Psoas muscle (tissue), 8 donors: Measurements from ENCODE around the gene NR2F6. TPM values are rescaled to one million over a fixed set of nuclear protein-coding genes. Genes with fewer than 3 reads are reported as not detected.

Experiments
- ATAC-seq, 4 donors: fragments of 200-7000 bp; cut with Tn5 transposase; one replicate each; pipeline ENCODE4 v1.9.1; 2020; ENCODE audit warnings: moderate library complexity in 3 of 4, mild to moderate bottlenecking in 2 of 4
- DNase-seq, 2 donors: peaks; one replicate each; pipeline ENCODE4 v3.0.0-alpha.2; 2020
- H3K27ac ChIP-seq: fragments of 200-600 bp; one replicate; pipeline ENCODE4 v1.8.0; 2022
- H3K27me3 ChIP-seq, 3 donors: fragments of 200-600 bp in 1 of 3; one replicate each; pipeline versions ENCODE4 v1.6.1 to v1.8.0; 2013 to 2022; ENCODE audit warnings: low read length in 2 of 3, mild to moderate bottlenecking in 2 of 3, moderate library complexity in 1 of 3; ENCODE audit not compliant: insufficient read depth in 3 of 3
- H3K36me3 ChIP-seq, 2 donors: fragments of 200-600 bp in 1 of 2; one replicate each; pipeline versions ENCODE4 v1.6.1 to v1.8.0; 2013 to 2022; ENCODE audit warnings: low read depth in 1 of 2, mild to moderate bottlenecking in 1 of 2, moderate library complexity in 1 of 2; ENCODE audit not compliant: insufficient read depth in 1 of 2
- H3K4me1 ChIP-seq: fragments of 200-600 bp; one replicate; pipeline ENCODE4 v1.8.0; 2022
- H3K4me3 ChIP-seq: fragments of 200-600 bp; one replicate; pipeline ENCODE4 v1.8.0; 2022; ENCODE audit warnings: mild to moderate bottlenecking
- H3K9me3 ChIP-seq: fragments of 200-600 bp; one replicate; pipeline ENCODE4 v1.8.0; 2022
- CTCF ChIP-seq: fragments of 200-600 bp; IDR thresholded peaks from one replicate; pipeline ENCODE4 v1.8.0; 2022; ENCODE audit warnings: antibody characterized with exemption
- WGBS, 3 donors: extraction: QIAGEN DNeasy Blood & Tissue Kit; methylation state at CpG; one replicate each; pipeline versions ENCODE4 v1.1.6 to v1.1.7; 2013; 5-methylcytosine and 5-hydroxymethylcytosine counted together
- intact Hi-C, 2 donors: fragments of 100-400 bp; cut with DNase I; formaldehyde crosslinking; loops; one replicate each; pipeline versions ENCODE4 v1.11.0 to v1.14.2; 2022
- polyA plus RNA-seq, 3 donors: library from polyadenylated mRNA; stranded (reverse); fragments of 200-250 nt; gene quantifications; one replicate each; pipeline ENCODE4 v1.2.3, GENCODE V29; 2013
- total RNA-seq, 4 donors: library from RNA; stranded (reverse); fragmentation: NEBNext Ultra II Directional in 2 of 4; extraction: Animal tissue kit (Norgen Biotek cat#: 25700) in 2 of 4; gene quantifications; one replicate each; pipeline versions ENCODE4 v1.2.1 to v1.2.4, GENCODE V29; 2021 to 2023
- donor health status: healthy with polysubstance abuse.
- donor health status: DM: no; HTN: no; CAD: no; lungs with moderate emphysema.
- donor health status: Bipolar disorder and iron deficiency.
- donor health status: healthy.
- donor health status: DM: yes; HTN: yes; CAD: no.
- donor health status: DM: no; HTN: no; CAD: no.
- donor health status: DM: no; HTN: no; CAD: no.
- donor health status: DM: yes; HTN: yes; CAD: no.

Gene NR2F6
- total and polyA plus RNA-seq, 7 donors, result 21.1 to 56.7 (median 40.4) TPM

- Histone ChIP-seq H3K36me3 (peaks cover 0 to 10% of the 10 kb centered on the region in 2 donors), H3K4me3 (no peak overlapping the region), H3K27me3 (peaks cover 0 to 16% (median 7%) of the 10 kb centered on the region in 3 donors), H3K27ac (no peak overlapping the region), H3K4me1 (peaks cover 4% of the 10 kb centered on the region), H3K9me3 (no peaks in the 10 kb centered on the region)
- intact Hi-C loops, result loop anchor here (2.0 to 5.0 kb wide), 3 partner anchors 79 to 217 kb away; no protein-coding TSS in a partner anchor
- no peak for TF ChIP-seq CTCF
- 87 to 92% (median 91%) methylated on average over 7 of the region's 7 CpGs for WGBS, 3 donors
- DNase-seq (no peak), ATAC-seq (no peak)
Observed at GRCh38 chr19:17283504-17283996, 37.8 kb upstream of the NR2F6 start.

- H3K27me3 ChIP-seq, result peaks cover 0 to 16% (median 7%) of the 10 kb centered on the region in 3 donors
- peaks cover 4% of the 10 kb centered on the region for H3K4me1 ChIP-seq
- H3K27ac ChIP-seq, result no peak overlapping the region
- H3K4me3 ChIP-seq, result peak overlapping the region; percentile 51
- intact Hi-C loops, result loop anchor here (1.0 to 5.0 kb wide), 4 partner anchors 78 to 216 kb away; no protein-coding TSS in a partner anchor
- 1 to 4% (median 2%) methylated on average over 35 to 45 of the region's 45 CpGs for WGBS, 3 donors
- DNase-seq, result peak; percentile 83 to 91
- no peaks in the 10 kb centered on the region for H3K9me3 ChIP-seq
- ATAC-seq, result peak; percentile 89 to 98 (median 96)
- H3K36me3 ChIP-seq, result peaks cover 0 to 18% of the 10 kb centered on the region in 2 donors
- TF ChIP-seq CTCF, result peak; percentile 91
Observed at GRCh38 chr19:17282488-17283125, 36.9 kb upstream of the NR2F6 start.

GRCh38 chr19:17281391-17282304 is 35.9 kb upstream of the NR2F6 start, which contains the start of gene ANKLE1:
Gene ANKLE1, plus strand, starts transcription at chr19:17281901. Its CDS starts 20 bp downstream, at chr19:17281921.
- intact Hi-C loops, result loop anchor here (1.0 to 5.0 kb wide), 4 partner anchors 77 to 215 kb away; no protein-coding TSS in a partner anchor
- WGBS, 3 donors, result 7 to 10% (median 7%) methylated on average over 51 to 75 of the region's 75 CpGs
- Histone ChIP-seq H3K27ac (no peak within 1 kb of the TSS), H3K4me3 (peak within 1 kb of the TSS; percentile 51), H3K9me3 (no peaks in the 10 kb centered on the region), H3K4me1 (peaks cover 4% of the 10 kb centered on the region), H3K36me3 (peaks cover 0 to 28% of the 10 kb centered on the region in 2 donors), H3K27me3 (peaks cover 0 to 16% (median 7%) of the 10 kb centered on the region in 3 donors)
- ATAC-seq (peak; percentile 15 to 46 (median 33)), DNase-seq (peak in 1 of 2 donors; percentile 67)
- no peak for TF ChIP-seq CTCF

GRCh38 chr19:17279436-17279835 is 33.7 kb upstream of the NR2F6 start:
- Histone ChIP-seq H3K4me3 (no peak overlapping the region), H3K27ac (no peak overlapping the region), H3K27me3 (peaks cover 0 to 16% (median 7%) of the 10 kb centered on the region in 3 donors), H3K36me3 (peaks cover 0 to 49% of the 10 kb centered on the region in 2 donors), H3K9me3 (no peaks in the 10 kb centered on the region), H3K4me1 (peaks cover 4% of the 10 kb centered on the region)
- WGBS, 3 donors, result 64 to 86% (median 75%) methylated on average over 3 of the region's 3 CpGs
- no peak for DNase-seq
- intact Hi-C loops, result no loop called here
- no peak for ATAC-seq
- no peak for TF ChIP-seq CTCF
